HepG2 (cell line): ENCODE measurements around the gene IQCN. TPM values are rescaled to one million over a fixed set of nuclear protein-coding genes. Genes with fewer than 3 reads are reported as not detected.

Experiments
- CCAR2 ChIP-seq: fragments of 200-400 bp; formaldehyde crosslinking; optimal IDR thresholded peaks from 2 replicates; pipeline ENCODE3; 2018; ENCODE audit warnings: low read depth, mild to moderate bottlenecking, low read length, moderate library complexity
- ETV6 ChIP-seq: sonication (generic); formaldehyde crosslinking; conservative IDR thresholded peaks from 2 replicates; pipeline ENCODE4 v1.4.0; 2020; ENCODE audit warnings: missing genetic modification reagents
- GATA4 ChIP-seq: sonication (generic); IDR thresholded peaks from 2 replicates; pipeline ENCODE4 v1.6.1; 2016; ENCODE audit warnings: antibody characterized with exemption, low read depth, borderline replicate concordance
- PCBP2 ChIP-seq: fragments of 200-400 bp; formaldehyde crosslinking; optimal IDR thresholded peaks from 2 replicates; pipeline ENCODE3; 2018; ENCODE audit warnings: low read length, low read depth; ENCODE audit not compliant: poor library complexity, severe bottlenecking
- PPARG ChIP-seq: conservative IDR thresholded peaks from 2 replicates; pipeline ENCODE4 v1.6.1; 2016; ENCODE audit warnings: missing biosample characterization, missing genetic modification reagents
- RNF219 ChIP-seq: sonication (generic); formaldehyde crosslinking; IDR thresholded peaks from 2 replicates; pipeline ENCODE4 v1.5.0; 2020; ENCODE audit warnings: mild to moderate bottlenecking, missing genetic modification reagents
- SATB2 ChIP-seq: sonication (generic); formaldehyde crosslinking; IDR thresholded peaks from 2 replicates; pipeline ENCODE4 v1.5.0; 2020; ENCODE audit warnings: missing genetic modification reagents
- SMAD1 ChIP-seq: sonication (generic); formaldehyde crosslinking; IDR thresholded peaks from 2 replicates; pipeline ENCODE4 v1.4.0; 2020; ENCODE audit warnings: missing genetic modification reagents, low read depth, mild to moderate bottlenecking, borderline replicate concordance
- ZFY ChIP-seq: sonication (generic); formaldehyde crosslinking; IDR thresholded peaks from 2 replicates; pipeline ENCODE4 v1.4.0; 2020; ENCODE audit warnings: missing genetic modification reagents
- ZNF281 ChIP-seq: sonication (generic); formaldehyde crosslinking; IDR thresholded peaks from 2 replicates; pipeline ENCODE4 v1.4.0; 2020; ENCODE audit warnings: missing genetic modification reagents, borderline replicate concordance
- ZNF446 ChIP-seq: sonication (generic); formaldehyde crosslinking; IDR thresholded peaks from 2 replicates; pipeline ENCODE4 v1.5.0; 2020; ENCODE audit warnings: mild to moderate bottlenecking, missing genetic modification reagents
- ZNF557 ChIP-seq: sonication (generic); formaldehyde crosslinking; IDR thresholded peaks from 2 replicates; pipeline ENCODE4 v1.4.0; 2020; ENCODE audit warnings: missing genetic modification reagents
- ZNF564 ChIP-seq: sonication (generic); formaldehyde crosslinking; IDR thresholded peaks from 2 replicates; pipeline ENCODE4 v1.8.1; 2023; ENCODE audit warnings: mild to moderate bottlenecking, missing genetic modification reagents
- ZNF570 ChIP-seq: sonication (generic); formaldehyde crosslinking; IDR thresholded peaks from 2 replicates; pipeline ENCODE4 v1.4.0; 2020; ENCODE audit warnings: mild to moderate bottlenecking, missing genetic modification reagents, borderline replicate concordance
- polyA plus RNA-seq, 8 experiments: library from polyadenylated mRNA; depleted of rRNA in 3 of 8; stranded (reverse) in 7 of 8; unstranded in 1 of 8; fragments of >200 nt; fragmentation: Illumina TruSeq in 4 of 8; extraction: Trizol in 4 of 8; gene quantifications; 2 replicates each; pipeline versions ENCODE4 v1.2.1 to v1.2.3, GENCODE V29; 2011 to 2016; ENCODE audit warnings: low read depth in 4 of 8, missing spikeins in 1 of 8, mixed read lengths in 1 of 8; ENCODE audit not compliant: insufficient read depth in 1 of 8
- total RNA-seq, 5 experiments: library from RNA; depleted of rRNA; stranded (reverse); fragments of >200 nt; fragmentation: Illumina TruSeq; extraction: Trizol; gene quantifications; 2 replicates each; pipeline ENCODE4 v1.2.3, GENCODE V29; 2016; ENCODE audit warnings: low read depth in 1 of 5
- TF ChIP-seq, protein P1 (sequence below): sonication (generic); formaldehyde crosslinking; IDR thresholded peaks from 2 replicates; pipeline ENCODE4 v1.4.0; 2020; ENCODE audit warnings: mild to moderate bottlenecking, missing genetic modification reagents
- TF ChIP-seq, protein P2 (sequence below): sonication (generic); formaldehyde crosslinking; IDR thresholded peaks from 2 replicates; pipeline ENCODE4 v1.4.0; 2020; ENCODE audit warnings: missing genetic modification reagents, borderline replicate concordance
- TF ChIP-seq, protein P3 (sequence below): sonication (generic); formaldehyde crosslinking; IDR thresholded peaks from 2 replicates; pipeline ENCODE4 v1.4.0; 2020; ENCODE audit warnings: mild to moderate bottlenecking, missing genetic modification reagents

IQCN gene
- total and polyA plus RNA-seq, 2 of the 13 experiments (the other 11 are each of a cell fraction or from before 2014, with no cell fraction given): 0.04 to 0.18 TPM

- TF ChIP-seq, protein P1, sequence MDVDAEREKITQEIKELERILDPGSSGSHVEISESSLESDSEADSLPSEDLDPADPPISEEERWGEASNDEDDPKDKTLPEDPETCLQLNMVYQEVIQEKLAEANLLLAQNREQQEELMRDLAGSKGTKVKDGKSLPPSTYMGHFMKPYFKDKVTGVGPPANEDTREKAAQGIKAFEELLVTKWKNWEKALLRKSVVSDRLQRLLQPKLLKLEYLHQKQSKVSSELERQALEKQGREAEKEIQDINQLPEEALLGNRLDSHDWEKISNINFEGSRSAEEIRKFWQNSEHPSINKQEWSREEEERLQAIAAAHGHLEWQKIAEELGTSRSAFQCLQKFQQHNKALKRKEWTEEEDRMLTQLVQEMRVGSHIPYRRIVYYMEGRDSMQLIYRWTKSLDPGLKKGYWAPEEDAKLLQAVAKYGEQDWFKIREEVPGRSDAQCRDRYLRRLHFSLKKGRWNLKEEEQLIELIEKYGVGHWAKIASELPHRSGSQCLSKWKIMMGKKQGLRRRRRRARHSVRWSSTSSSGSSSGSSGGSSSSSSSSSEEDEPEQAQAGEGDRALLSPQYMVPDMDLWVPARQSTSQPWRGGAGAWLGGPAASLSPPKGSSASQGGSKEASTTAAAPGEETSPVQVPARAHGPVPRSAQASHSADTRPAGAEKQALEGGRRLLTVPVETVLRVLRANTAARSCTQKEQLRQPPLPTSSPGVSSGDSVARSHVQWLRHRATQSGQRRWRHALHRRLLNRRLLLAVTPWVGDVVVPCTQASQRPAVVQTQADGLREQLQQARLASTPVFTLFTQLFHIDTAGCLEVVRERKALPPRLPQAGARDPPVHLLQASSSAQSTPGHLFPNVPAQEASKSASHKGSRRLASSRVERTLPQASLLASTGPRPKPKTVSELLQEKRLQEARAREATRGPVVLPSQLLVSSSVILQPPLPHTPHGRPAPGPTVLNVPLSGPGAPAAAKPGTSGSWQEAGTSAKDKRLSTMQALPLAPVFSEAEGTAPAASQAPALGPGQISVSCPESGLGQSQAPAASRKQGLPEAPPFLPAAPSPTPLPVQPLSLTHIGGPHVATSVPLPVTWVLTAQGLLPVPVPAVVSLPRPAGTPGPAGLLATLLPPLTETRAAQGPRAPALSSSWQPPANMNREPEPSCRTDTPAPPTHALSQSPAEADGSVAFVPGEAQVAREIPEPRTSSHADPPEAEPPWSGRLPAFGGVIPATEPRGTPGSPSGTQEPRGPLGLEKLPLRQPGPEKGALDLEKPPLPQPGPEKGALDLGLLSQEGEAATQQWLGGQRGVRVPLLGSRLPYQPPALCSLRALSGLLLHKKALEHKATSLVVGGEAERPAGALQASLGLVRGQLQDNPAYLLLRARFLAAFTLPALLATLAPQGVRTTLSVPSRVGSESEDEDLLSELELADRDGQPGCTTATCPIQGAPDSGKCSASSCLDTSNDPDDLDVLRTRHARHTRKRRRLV (CRISPR knock-in tag): no peak
- TF ChIP-seq GATA4 (no peak), PPARG (CRISPR knock-in tag) (0 out of 2 replicates have a peak, but pooled peaks have one; percentile 36), ZNF446 (CRISPR knock-in tag) (no peak), RNF219 (CRISPR knock-in tag) (no peak), ZFY (CRISPR knock-in tag) (peak; percentile 70), ETV6 (CRISPR knock-in tag) (no peak), PCBP2 (no peak), SATB2 (CRISPR knock-in tag) (no peak), ZNF564 (CRISPR knock-in tag) (no peak; the same call in 1 of the 2 replicates), ZNF570 (CRISPR knock-in tag) (no peak), ZNF557 (CRISPR knock-in tag) (no peak), CCAR2 (no peak), ZNF281 (CRISPR knock-in tag) (no peak), SMAD1 (CRISPR knock-in tag) (no peak)
- TF ChIP-seq, protein P2, sequence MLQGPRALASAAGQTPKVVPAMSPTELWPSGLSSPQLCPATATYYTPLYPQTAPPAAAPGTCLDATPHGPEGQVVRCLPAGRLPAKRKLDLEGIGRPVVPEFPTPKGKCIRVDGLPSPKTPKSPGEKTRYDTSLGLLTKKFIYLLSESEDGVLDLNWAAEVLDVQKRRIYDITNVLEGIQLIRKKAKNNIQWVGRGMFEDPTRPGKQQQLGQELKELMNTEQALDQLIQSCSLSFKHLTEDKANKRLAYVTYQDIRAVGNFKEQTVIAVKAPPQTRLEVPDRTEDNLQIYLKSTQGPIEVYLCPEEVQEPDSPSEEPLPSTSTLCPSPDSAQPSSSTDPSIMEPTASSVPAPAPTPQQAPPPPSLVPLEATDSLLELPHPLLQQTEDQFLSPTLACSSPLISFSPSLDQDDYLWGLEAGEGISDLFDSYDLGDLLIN (CRISPR knock-in tag): no peak
- TF ChIP-seq, protein P3, sequence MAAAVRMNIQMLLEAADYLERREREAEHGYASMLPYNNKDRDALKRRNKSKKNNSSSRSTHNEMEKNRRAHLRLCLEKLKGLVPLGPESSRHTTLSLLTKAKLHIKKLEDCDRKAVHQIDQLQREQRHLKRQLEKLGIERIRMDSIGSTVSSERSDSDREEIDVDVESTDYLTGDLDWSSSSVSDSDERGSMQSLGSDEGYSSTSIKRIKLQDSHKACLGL (CRISPR knock-in tag): no peak
Measured at GRCh38 chr19:18300930-18301717, 26.9 kb upstream of the IQCN start (continued).
